OCI-LY3 (cell line): ENCODE data around the gene PEMT.
"Not testable (repeated sequence)": the region's sequence is repeated elsewhere in the genome, so short reads cannot be mapped to it uniquely, and the experiment has no call there.

Experiments
- H2AFZ ChIP-seq: fragments of 200-600, 300-600 bp; shearing (Covaris generic); 2 replicates; pipeline ENCODE4 v1.6.0; 2014; ENCODE audit warnings: antibody characterized with exemption, low read depth, low read length
- H3K27ac ChIP-seq: fragments of 200-600, 300-600 bp; sonication (generic); 2 replicates; pipeline ENCODE4 v1.5.1; 2014; ENCODE audit warnings: mild to moderate bottlenecking, low read length, moderate library complexity, mixed read lengths
- H3K27me3 ChIP-seq: fragments of 200-600, 300-600 bp; sonication (generic); 2 replicates; pipeline ENCODE4 v1.6.1; 2014; ENCODE audit warnings: low read depth, low read length, mixed read lengths
- H3K36me3 ChIP-seq: fragments of 200-600, 300-600 bp; sonication (generic); replicated peaks from 2 replicates; pipeline ENCODE3; 2014; ENCODE audit warnings: low read depth, low read length, mixed read lengths
- H3K4me1 ChIP-seq: fragments of 300-600, 200-600 bp; sonication (generic); 2 replicates; pipeline ENCODE4 v1.6.1; 2014; ENCODE audit warnings: low read length, mixed read lengths
- H3K4me2 ChIP-seq: fragments of 200-600, 300-600 bp; sonication (generic); 2 replicates; pipeline ENCODE4 v1.6.1; 2014; ENCODE audit warnings: low read length, mixed read lengths
- H3K4me3 ChIP-seq: fragments of 300-600, 200-600 bp; sonication (generic); 2 replicates; pipeline ENCODE4 v1.5.1; 2014; ENCODE audit warnings: antibody characterized with exemption, mild to moderate bottlenecking, low read length, moderate library complexity
- H3K79me2 ChIP-seq: fragments of 300-600, 200-600 bp; shearing (Covaris generic); 2 replicates; pipeline ENCODE4 v1.6.1; 2014; ENCODE audit warnings: mild to moderate bottlenecking, low read length, mixed read lengths
- H3K9ac ChIP-seq: fragments of 300-600, 200-600 bp; shearing (Covaris generic); 2 replicates; pipeline ENCODE4 v1.6.0; 2014; ENCODE audit warnings: mild to moderate bottlenecking, low read length, moderate library complexity
- H3K9me3 ChIP-seq: fragments of 200-600, 300-600 bp; shearing (Covaris generic); 2 replicates; pipeline ENCODE4 v1.6.1; 2014; ENCODE audit warnings: low read length, mixed read lengths; ENCODE audit not compliant: insufficient read depth
- H4K20me1 ChIP-seq: fragments of 200-600, 300-600 bp; sonication (generic); 2 replicates; pipeline ENCODE4 v1.6.1; 2016; ENCODE audit warnings: low read length, mixed read lengths; ENCODE audit not compliant: insufficient read depth
- EZH2phosphoT487 ChIP-seq: fragments of 200-600 bp; shearing (Covaris generic); IDR thresholded peaks from 2 replicates; pipeline ENCODE4 v1.6.1; 2018; ENCODE audit warnings: antibody characterized with exemption, mixed run types, low read depth
- TF ChIP-seq, protein P1 (sequence below): fragments of 200-600, 300-600 bp; sonication (generic); IDR thresholded peaks from 2 replicates; pipeline ENCODE4 v1.5.1; 2014; ENCODE audit warnings: antibody characterized with exemption, low read length, low read depth

Gene PEMT

DNA sequence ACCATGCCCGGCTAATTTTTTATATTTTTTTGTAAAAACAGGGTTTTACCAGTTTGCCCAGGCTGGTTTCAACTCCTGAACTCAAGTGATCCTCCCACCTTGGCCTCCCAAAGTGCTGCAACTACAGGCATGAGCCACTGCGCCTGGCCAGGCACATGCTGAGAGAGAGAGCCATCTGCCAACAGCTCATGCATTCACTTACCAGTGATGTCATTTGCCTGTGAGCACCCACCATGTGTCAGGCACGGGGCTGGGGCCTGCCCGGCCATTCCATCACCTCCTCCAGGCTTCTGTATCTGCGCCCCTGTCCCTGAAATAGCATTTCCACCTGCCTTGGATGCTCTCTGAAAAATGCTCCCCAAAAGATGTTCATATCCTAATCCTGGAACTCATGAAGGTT lies 43.6 kb upstream of the PEMT start:
- Histone ChIP-seq H4K20me1 (no peaks in the 10 kb centered on the region), H3K4me3 (no peak overlapping the region), H3K27ac (no peak overlapping the region), H3K4me1 (peaks cover 3% of the 10 kb centered on the region; the same call in 1 of the 2 replicates), H3K27me3 (no peaks in the 10 kb centered on the region), H3K36me3 (no peaks in the 10 kb centered on the region), H2AFZ (no peak overlapping the region), H3K79me2 (no peaks in the 10 kb centered on the region), H3K9me3 (no peaks in the 10 kb centered on the region), H3K9ac (no peak overlapping the region), H3K4me2 (no peak overlapping the region)
- no peak for TF ChIP-seq EZH2phosphoT487
- TF ChIP-seq, protein P1, sequence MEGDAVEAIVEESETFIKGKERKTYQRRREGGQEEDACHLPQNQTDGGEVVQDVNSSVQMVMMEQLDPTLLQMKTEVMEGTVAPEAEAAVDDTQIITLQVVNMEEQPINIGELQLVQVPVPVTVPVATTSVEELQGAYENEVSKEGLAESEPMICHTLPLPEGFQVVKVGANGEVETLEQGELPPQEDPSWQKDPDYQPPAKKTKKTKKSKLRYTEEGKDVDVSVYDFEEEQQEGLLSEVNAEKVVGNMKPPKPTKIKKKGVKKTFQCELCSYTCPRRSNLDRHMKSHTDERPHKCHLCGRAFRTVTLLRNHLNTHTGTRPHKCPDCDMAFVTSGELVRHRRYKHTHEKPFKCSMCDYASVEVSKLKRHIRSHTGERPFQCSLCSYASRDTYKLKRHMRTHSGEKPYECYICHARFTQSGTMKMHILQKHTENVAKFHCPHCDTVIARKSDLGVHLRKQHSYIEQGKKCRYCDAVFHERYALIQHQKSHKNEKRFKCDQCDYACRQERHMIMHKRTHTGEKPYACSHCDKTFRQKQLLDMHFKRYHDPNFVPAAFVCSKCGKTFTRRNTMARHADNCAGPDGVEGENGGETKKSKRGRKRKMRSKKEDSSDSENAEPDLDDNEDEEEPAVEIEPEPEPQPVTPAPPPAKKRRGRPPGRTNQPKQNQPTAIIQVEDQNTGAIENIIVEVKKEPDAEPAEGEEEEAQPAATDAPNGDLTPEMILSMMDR = no peak

DNA sequence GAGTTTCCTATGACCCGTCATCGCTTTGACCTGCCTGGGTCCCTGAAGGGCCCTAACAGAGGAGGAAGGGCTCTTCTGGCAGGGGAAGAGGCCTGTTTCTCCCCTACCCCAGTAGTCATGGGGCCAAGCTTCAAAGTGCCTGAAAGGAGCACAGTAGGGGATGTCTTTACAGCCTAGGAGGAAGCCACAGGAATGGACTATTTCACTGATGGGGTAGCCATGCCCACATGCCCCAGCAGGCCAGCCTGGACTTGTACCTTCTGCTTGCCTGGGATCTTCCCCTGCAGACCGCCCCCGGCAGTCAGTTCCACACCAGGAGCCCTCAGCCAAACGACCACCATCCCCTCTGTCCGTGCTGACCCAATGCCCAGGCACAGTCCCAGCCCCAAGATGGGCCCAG lies 41.8 kb upstream of the PEMT start:
- Histone ChIP-seq H3K9me3 (no peaks in the 10 kb centered on the region), H4K20me1 (no peaks in the 10 kb centered on the region), H2AFZ (no peak overlapping the region), H3K4me1 (peaks cover 3% of the 10 kb centered on the region; the same call in 1 of the 2 replicates), H3K27me3 (no peaks in the 10 kb centered on the region), H3K4me3 (no peak overlapping the region), H3K4me2 (no peak overlapping the region), H3K27ac (no peak overlapping the region), H3K79me2 (no peaks in the 10 kb centered on the region), H3K9ac (no peak overlapping the region), H3K36me3 (no peaks in the 10 kb centered on the region)
- TF ChIP-seq EZH2phosphoT487 = no peak
- TF ChIP-seq, protein P1 = no peak

DNA sequence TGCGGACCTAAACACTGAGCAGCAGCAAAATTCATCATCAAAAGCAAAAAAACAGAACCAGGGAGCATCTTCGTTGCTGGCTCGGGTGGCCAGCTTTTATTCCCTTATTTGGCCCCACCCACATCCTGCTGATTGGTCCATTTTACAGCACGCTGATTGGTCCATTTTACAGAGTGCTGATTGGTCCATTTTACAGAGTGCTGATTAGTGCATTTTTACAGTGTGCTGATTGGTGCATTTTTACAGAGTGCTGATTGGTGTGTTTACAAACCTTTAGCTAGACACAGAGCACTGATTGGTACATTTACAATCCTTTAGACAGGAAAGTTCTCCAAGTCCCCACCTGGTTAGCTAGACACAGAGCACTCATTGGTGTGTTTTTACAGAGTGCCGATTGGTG lies 41.2 kb upstream of the PEMT start:
- not testable (repeated sequence) for H3K27me3 ChIP-seq, H3K36me3 ChIP-seq, H3K4me2 ChIP-seq, H3K9me3 ChIP-seq, H4K20me1 ChIP-seq, H3K9ac ChIP-seq, H3K79me2 ChIP-seq, H3K4me3 ChIP-seq, H3K27ac ChIP-seq, H2AFZ ChIP-seq, H3K4me1 ChIP-seq

DNA sequence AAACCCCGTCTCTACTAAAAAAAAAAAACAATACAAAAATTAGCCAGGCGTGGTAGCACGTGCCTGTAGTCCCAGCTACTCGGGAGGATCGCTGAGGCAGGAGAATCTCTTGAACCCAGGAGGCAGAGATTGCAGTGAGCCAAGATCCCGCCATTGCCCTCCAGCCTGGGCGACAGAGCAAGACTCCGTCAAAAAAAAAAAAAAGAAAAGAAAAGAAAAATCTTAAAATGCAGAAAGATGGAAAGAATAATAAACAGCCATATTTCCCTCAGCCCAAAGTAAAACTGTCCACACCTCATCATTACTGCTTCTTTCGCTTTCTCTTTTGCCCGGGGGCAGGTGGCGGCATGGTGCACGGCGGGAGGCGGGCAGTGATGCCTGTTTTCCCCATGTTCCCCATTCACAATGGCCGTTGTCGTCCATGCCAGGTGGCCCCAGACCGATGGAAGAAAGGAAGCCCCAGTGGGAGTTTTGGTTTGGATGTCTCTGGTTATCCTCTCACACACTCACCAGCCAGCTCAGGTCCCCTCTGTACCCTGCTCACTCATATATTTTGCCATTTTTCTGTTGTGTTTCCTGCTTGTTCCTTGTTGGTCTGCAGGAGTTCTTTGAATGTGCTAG lies 37.0 kb upstream of the PEMT start:
- Histone ChIP-seq H3K9ac (peak overlapping the region; percentile 47), H3K4me3 (peak overlapping the region; percentile 66), H3K4me2 (peak overlapping the region; percentile 66)

More for the DNA sequence above, 37.0 kb upstream of the PEMT start:
- no peaks in the 10 kb centered on the region for H3K4me1 ChIP-seq
- no peaks in the 10 kb centered on the region for H4K20me1 ChIP-seq
- no peaks in the 10 kb centered on the region for H3K9me3 ChIP-seq
- no peak for TF ChIP-seq EZH2phosphoT487
- TF ChIP-seq, protein P1 = no peak
- H3K36me3 ChIP-seq = no peaks in the 10 kb centered on the region
- H3K27ac ChIP-seq = no peak overlapping the region
- H3K27me3 ChIP-seq = no peaks in the 10 kb centered on the region
- H2AFZ ChIP-seq = peak overlapping the region; percentile 77
- no peaks in the 10 kb centered on the region for H3K79me2 ChIP-seq
